Common myeloid progenitor, CD34-positive (primary cell): ENCODE data around the gene MGAT5.

Experiments
- CTCF ChIA-PET: fragments of 350-600 bp; sonication (Branson Sonifier 250); formaldehyde crosslinking; loops from one replicate; lab custom pipeline; 2021; ENCODE audit warnings: antibody characterized with exemption; lab: Charles Lee
- POLR2A ChIA-PET: fragments of 350-600 bp; sonication (Branson Sonifier 250); formaldehyde crosslinking; loops from one replicate; lab custom pipeline; 2021; ENCODE audit warnings: antibody characterized with exemption; lab: Charles Lee
- DNase-seq, 3 donors: peaks; one replicate each; pipeline versions ENCODE4 v3.0.0 to v3.0.0-alpha.2; 2013
- H3K27ac ChIP-seq, 2 experiments: 1 replicate in 1 of 2; 2 replicates in 1 of 2; pipeline ENCODE4 v1.7.0; 2013; ENCODE audit warnings: inconsistent platforms in 2 of 2, low read length in 2 of 2, mild to moderate bottlenecking in 2 of 2, low read depth in 1 of 2, moderate library complexity in 1 of 2; ENCODE audit not compliant: severe bottlenecking in 2 of 2, insufficient read depth in 1 of 2, poor library complexity in 1 of 2
- H3K27me3 ChIP-seq, 5 experiments: replicated peaks in 2 of 5; 1 replicate in 3 of 5; 2 replicates in 2 of 5; pipeline versions ENCODE4 v1.6.1 to v1.7.0; 2013; ENCODE audit warnings: low read length in 4 of 5, mild to moderate bottlenecking in 2 of 5, moderate library complexity in 2 of 5, inconsistent platforms in 1 of 5; ENCODE audit not compliant: insufficient read depth in 5 of 5, control insufficient read depth in 4 of 5
- H3K36me3 ChIP-seq, 4 experiments: 1 replicate in 2 of 4; 2 replicates in 2 of 4; pipeline versions ENCODE4 v1.6.1 to v1.7.0; 2013; ENCODE audit warnings: low read length in 3 of 4, control low read depth in 1 of 4, mild to moderate bottlenecking in 1 of 4; ENCODE audit not compliant: control insufficient read depth in 4 of 4, insufficient read depth in 4 of 4
- H3K4me1 ChIP-seq, 4 experiments: 1 replicate in 3 of 4; 2 replicates in 1 of 4; pipeline versions ENCODE4 v1.6.1 to v1.7.1; 2013; ENCODE audit warnings: low read length in 3 of 4, mild to moderate bottlenecking in 3 of 4, control low read depth in 1 of 4, inconsistent platforms in 1 of 4, moderate library complexity in 1 of 4; ENCODE audit not compliant: control insufficient read depth in 4 of 4, insufficient read depth in 4 of 4; ENCODE audit errors: control extremely low read depth in 1 of 4
- H3K4me3 ChIP-seq, 7 experiments: 1 replicate in 4 of 7; 2 replicates in 3 of 7; pipeline versions ENCODE4 v1.5.1 to v1.7.0; 2013; ENCODE audit warnings: mild to moderate bottlenecking in 7 of 7, low read length in 6 of 7, moderate library complexity in 6 of 7, inconsistent platforms in 2 of 7, low read depth in 2 of 7, control low read depth in 1 of 7; ENCODE audit not compliant: insufficient read depth in 4 of 7, control insufficient read depth in 1 of 7; ENCODE audit errors: extremely low read depth in 1 of 7
- H3K9me3 ChIP-seq, 5 experiments: 1 replicate in 4 of 5; 2 replicates in 1 of 5; pipeline versions ENCODE4 v1.6.1 to v1.7.1; 2013; ENCODE audit warnings: low read length in 4 of 5, mild to moderate bottlenecking in 2 of 5, inconsistent platforms in 1 of 5, low read depth in 1 of 5, moderate library complexity in 1 of 5; ENCODE audit not compliant: control insufficient read depth in 4 of 5, insufficient read depth in 2 of 5; ENCODE audit errors: control extremely low read depth in 1 of 5
- WGBS: methylation state at CpG from one replicate; pipeline ENCODE4 v1.1.5; 2013; ENCODE audit not compliant: insufficient coverage; 5-methylcytosine and 5-hydroxymethylcytosine counted together

Gene MGAT5

DNA sequence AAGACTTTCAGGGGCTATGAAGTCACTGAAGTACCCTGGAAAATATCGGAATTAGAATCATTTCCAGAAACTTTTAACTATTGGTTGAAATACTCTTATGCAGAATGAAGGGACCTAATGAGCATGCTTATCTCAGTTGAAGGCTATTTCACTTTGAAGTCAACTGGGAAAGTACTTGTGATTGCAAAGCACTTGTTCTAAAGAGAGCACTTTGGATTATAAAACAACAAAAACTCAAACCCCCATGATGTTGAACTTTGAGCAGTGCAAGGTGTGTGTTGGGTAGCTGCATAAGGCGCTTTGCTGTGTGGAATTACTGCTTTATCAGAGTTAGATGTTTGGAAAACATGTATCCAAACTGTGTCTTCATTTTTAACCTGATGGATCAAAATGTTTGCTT, 12.0 kb upstream of the MGAT5 start:
- Histone ChIP-seq H3K36me3 (no peaks in the 10 kb centered on the region), H3K27me3 (no peaks in the 10 kb centered on the region), H3K9me3 (no peaks in the 10 kb centered on the region), H3K4me3 (no peak overlapping the region), H3K27ac (no peak overlapping the region), H3K4me1 (peaks cover 5 to 21% (median 12%) of the 10 kb centered on the region in 4 experiments)
- POLR2A ChIA-PET = no interaction called here
- CTCF ChIA-PET = interaction anchor here (5.0 kb wide), 2 partner anchors 13 to 124 kb away, joined by 39 to 72 read pairs; no protein-coding TSS in a partner anchor
- no CpG with 5 or more reads among the region's 2 CpGs for WGBS
- DNase-seq = no peak

DNA sequence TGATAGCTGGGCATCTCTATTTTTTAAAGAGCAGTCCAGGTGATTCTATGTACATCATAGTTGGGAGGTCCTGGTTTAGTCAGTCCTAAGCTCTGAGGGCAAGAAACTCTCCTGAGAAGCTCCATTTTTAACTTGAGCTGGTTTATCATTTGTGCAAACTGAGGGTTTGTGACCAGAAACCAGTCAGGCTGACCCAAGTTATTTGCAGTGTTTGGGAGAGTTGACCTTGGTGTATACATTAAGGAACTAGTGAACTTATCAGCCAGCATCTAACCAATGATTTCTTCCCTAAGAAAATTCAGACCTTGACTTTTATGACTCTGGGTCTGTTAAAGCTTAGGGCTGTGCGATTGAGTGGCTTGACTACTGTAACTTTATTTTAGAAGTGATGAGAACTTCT, 10.6 kb upstream of the MGAT5 start:
- CTCF ChIA-PET = interaction anchor here (0.7 to 5.0 kb wide), 15 partner anchors 8 to 356 kb away, joined by 3 to 72 read pairs (median 5); no protein-coding TSS in a partner anchor
- Histone ChIP-seq H3K9me3 (no peaks in the 10 kb centered on the region), H3K27me3 (no peaks in the 10 kb centered on the region), H3K36me3 (no peaks in the 10 kb centered on the region), H3K4me1 (peaks cover 5 to 23% (median 12%) of the 10 kb centered on the region in 4 experiments), H3K27ac (no peak overlapping the region), H3K4me3 (no peak overlapping the region)
- POLR2A ChIA-PET = no interaction called here
- DNase-seq = no peak
- WGBS = no CpG with 5 or more reads among the region's 1 CpG

DNA sequence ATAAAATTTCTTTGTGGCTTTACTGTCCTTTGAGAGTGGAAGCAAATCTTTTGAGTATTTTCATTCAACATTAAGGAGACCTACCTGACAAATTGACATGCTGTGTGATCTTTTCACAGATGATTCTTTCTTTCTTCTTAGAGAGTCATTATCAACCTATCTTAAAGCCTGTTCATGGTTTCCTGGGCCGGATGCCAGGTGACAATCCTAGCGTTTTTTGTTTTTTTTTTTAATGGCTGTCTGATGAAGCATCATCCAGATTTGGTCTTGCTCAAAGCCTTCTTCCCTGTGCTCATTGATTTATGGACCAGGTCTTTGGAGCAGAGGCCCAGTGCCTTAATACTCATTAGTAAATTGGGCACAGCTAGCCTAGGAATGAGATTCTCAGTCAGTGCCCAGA, 9.8 kb upstream of the MGAT5 start:
- CTCF ChIA-PET = interaction anchor here (1.2 to 5.0 kb wide), 12 partner anchors 9 to 168 kb away, joined by 3 to 72 read pairs (median 12); partner anchors contain the start of gene MGAT5
- POLR2A ChIA-PET = no interaction called here
- no peak for DNase-seq

DNA sequence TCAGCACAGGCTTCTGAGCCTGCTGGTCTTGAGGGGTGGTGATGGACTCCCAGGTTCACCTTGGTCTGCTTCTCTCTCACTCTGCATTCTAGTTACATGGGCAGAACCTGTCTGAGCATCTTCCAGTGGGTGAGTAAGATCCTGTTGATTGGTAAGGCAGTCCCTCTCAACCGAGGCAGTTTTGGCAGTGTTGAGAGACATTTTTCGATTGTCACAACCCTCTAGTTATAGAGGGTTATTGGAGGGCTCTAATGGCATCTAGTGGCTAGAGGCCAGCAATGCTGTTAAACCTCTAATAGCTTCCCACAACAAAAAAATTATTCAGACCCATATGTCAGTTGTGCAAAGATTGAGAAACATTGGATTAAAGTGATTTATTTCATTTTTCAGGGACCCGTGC, 9.3 kb upstream of the MGAT5 start:
- Histone ChIP-seq H3K4me3 (no peak overlapping the region), H3K27me3 (no peaks in the 10 kb centered on the region), H3K9me3 (no peaks in the 10 kb centered on the region), H3K27ac (no peak overlapping the region), H3K36me3 (no peaks in the 10 kb centered on the region), H3K4me1 (peaks cover 5 to 23% (median 14%) of the 10 kb centered on the region in 4 experiments)
- no peak for DNase-seq
- no CpG with 5 or more reads among the region's 3 CpGs for WGBS
- CTCF ChIA-PET = interaction anchor here (1.1 to 5.0 kb wide), 21 partner anchors 10 to 357 kb away, joined by 3 to 72 read pairs (median 9); partner anchors contain the start of gene MGAT5
- POLR2A ChIA-PET = no interaction called here

More for the DNA sequence above, 9.8 kb upstream of the MGAT5 start:
- H3K4me1 ChIP-seq = peaks cover 5 to 23% (median 14%) of the 10 kb centered on the region in 4 experiments
- WGBS = 66% methylated on average over 2 of the region's 2 CpGs
- no peaks in the 10 kb centered on the region for H3K9me3 ChIP-seq
- H3K4me3 ChIP-seq = no peak overlapping the region
- no peaks in the 10 kb centered on the region for H3K27me3 ChIP-seq
- no peak overlapping the region for H3K27ac ChIP-seq
- H3K36me3 ChIP-seq = no peaks in the 10 kb centered on the region

DNA sequence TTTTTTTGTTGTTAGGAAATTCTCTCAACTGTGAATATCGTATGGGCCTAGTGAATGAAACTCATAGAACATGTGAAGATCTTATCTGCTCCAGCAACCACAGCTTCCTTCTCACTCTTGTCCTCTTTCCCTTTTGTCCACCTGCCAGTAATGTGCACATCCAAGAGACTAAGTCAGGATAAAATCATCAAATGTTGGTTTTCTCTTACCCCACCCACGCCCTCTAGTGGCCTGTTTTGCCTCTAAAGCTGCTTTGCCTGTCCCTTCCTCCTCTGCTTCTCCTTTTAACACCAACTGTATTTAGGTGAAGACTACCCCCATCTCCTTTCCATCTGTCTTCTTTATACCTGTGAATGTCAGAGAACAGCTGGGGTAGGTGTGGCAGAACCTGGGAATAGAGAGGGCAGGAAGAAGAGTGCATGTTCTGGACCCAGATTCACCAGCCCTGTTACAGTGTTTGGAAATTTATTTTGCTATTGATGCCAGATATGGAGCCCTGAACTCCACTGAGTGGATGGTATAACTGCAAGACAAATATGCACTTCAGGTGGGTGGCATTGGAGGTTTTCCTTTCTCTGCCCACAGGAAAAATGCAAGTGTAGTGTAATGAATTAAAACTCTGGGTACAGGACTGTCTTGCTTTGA, 8.4 kb upstream of the MGAT5 start:
- Histone ChIP-seq H3K9me3 (no peaks in the 10 kb centered on the region), H3K27me3 (no peaks in the 10 kb centered on the region), H3K4me1 (peaks cover 5 to 23% (median 15%) of the 10 kb centered on the region in 4 experiments), H3K4me3 (peak overlapping the region in 1 of 7 experiments; percentile 36), H3K36me3 (no peaks in the 10 kb centered on the region), H3K27ac (no peak overlapping the region)
- ChIA-PET POLR2A (no interaction called here), CTCF (interaction anchor here (0.8 to 5.0 kb wide), 30 partner anchors 9 to 362 kb away, joined by 3 to 72 read pairs (median 6); partner anchors contain the start of gene MGAT5)
- peak; percentile 78 to 91 (median 90) for DNase-seq
- WGBS = 0% methylated on average over 1 of the region's 2 CpGs

DNA sequence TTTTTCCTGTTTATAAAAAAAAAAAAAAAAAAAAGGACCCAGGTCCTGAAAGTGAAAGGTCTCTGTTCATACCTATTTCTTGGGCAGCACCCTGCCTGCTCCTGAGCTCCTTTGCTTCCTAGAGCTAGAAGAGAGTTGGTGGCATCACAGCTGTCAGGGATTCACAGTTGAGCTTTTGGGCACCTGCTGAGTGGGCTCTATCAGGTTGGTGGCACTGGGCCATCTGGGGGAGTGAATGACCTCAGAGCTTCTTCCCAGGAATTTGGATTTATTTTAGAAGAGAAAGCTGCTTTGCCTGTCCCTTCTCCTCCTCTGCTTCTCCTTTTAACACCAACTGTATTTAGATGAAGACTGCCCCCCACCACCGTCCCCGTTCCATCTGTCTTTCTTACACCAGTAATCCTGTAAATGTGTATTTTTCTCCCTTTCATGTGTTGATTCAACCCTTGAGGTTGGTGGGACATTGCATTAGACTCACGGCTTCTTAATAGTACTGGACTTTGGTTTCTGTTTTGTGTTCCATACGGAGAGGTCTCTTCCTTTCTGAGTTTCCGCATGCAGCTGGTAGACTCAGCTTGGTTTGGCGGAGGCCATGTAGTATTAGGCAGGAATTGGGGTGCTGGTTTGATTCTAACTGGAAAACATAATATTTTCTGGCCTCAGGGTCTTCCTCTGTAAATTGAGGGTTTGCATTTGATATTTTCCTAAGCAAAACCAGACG, 7.6 kb upstream of the MGAT5 start:
- DNase-seq = no peak
- peaks cover 9 to 31% (median 22%) of the 10 kb centered on the region in 4 experiments for H3K4me1 ChIP-seq
- H3K36me3 ChIP-seq = no peaks in the 10 kb centered on the region
- POLR2A ChIA-PET = no interaction called here
- no peak overlapping the region for H3K27ac ChIP-seq
- no peaks in the 10 kb centered on the region for H3K27me3 ChIP-seq
- WGBS = 89% methylated on average over 3 of the region's 7 CpGs
- CTCF ChIA-PET = interaction anchor here (0.8 to 5.0 kb wide), 24 partner anchors 8 to 363 kb away, joined by 3 to 72 read pairs (median 7); partner anchors contain the start of gene MGAT5
- no peaks in the 10 kb centered on the region for H3K9me3 ChIP-seq
- no peak overlapping the region for H3K4me3 ChIP-seq
